NCI-H146 treated with DMSO at 0.1 percent for 48 hours (cell line): ENCODE measurements around the gene STXBP2.

Experiments
- DNase-seq: peaks from one replicate; lab custom pipeline; 2025; ENCODE audit not compliant: unreplicated experiment; lab: John Stamatoyannopoulos, UW

Gene STXBP2

DNA sequence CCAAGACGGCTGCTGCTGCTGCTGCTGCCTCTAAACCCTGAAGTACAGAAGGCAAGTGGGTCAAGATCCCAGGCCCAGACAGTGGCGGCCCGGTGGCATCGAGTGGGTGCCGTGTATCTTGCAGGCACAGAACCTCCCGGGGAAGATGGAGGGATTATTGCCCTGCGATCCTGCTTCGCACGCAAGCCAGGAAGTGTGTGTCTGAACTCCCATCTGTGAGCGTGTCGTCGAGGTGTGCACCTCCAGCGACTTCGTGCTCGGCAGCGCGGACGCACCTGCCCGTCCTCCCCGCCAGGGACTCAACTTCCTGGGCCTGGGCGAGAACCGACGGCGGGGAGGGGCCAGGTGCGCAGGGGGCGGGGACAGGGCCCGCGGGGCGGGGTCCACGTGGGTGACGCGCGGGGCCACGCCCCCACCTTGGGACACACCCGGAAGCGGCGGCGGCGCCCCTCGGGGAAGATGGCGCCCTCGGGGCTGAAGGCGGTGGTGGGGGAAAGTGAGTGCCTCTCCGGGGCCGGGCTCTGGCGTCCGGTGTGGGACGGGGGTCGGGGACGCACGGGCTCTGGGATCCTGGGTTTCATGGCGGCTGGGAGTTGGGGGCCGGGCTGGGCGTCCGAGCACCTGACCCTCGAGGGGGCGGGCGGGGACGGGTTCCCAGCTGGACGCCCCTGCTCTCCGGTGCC is at the start of gene STXBP2:
Gene STXBP2, plus strand, starts transcription at position 420 of the 683 bp plus-strand sequence. Its CDS starts 40 bp downstream, at position 460.
- DNase-seq = peak; percentile 34

DNA sequence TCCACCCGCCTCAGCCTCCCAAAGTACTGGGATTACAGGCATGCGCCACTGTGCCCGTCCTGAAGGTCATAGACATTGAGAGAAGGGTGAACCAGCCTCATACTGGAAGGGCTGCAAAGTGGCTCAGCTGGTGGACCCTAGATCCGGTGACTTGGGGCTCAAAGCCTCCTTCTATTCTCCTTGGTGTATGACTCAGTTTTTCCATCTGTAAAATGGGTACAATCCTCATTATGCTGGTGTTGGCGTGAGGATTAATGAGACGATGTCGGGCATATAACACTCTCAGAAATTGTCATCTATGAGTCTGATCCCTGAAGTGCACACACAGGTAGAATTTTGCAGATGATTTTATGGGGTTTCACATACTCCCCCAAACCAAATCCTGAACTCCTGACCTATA is 47.1 kb upstream of the STXBP2 start:
- no peak for DNase-seq

DNA sequence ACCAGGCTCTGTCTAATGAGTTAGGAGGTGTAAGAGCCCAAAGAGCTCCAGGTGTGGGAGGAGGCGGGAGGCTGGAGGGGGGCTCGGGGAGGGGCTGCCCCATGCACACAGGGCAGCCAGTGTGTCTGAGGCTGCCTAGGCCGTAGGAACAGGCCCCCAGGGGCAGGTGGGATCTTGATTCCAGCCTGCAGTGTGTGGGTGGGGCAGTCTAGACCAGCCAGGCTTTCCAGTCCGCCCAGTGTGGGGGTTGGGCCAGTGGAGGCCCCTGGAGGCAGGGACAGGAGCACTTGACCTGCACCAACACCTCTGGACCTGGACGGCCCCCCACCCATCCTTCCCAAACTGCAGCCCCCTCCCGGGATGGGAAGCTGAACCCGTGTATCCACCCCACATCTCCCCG is 46.7 kb upstream of the STXBP2 start:
- no peak for DNase-seq

DNA sequence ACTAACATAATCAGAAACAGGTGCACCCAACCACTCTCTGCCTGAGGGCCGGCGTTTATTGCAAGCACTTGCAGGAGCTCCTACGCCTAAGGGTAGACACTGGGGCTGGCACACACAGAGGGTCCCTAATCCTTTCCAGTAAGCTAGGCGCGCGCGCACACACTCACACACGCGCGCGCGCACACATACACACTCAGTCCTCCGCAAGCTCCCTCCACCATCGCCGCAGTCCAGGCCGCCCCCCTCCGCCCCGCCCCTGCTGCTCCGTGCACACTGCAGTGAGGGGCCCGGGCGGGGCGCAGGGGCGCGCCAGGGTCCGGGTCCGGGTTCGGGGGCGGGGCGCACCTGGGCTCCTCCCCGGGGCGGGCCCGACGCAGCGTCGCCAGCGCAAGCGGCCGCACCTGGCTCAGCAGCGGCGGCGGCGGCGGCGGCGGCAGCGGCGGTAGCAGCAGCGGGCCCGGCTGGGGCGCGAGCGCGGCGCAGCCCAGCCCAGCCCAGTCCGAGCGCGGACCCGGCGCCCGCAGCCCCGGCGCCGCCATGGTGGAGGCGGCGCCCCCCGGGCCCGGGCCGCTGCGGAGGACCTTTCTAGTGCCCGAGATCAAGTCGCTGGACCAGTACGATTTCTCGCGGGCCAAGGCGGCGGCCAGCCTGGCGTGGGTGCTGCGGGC is 41.3 kb upstream of the STXBP2 start, which contains the start of gene CAMSAP3:
Gene CAMSAP3, plus strand, starts transcription at position 398 of the 668 bp plus-strand sequence. Its CDS starts 140 bp downstream, at position 538.
- DNase-seq = peak; percentile 58

DNA sequence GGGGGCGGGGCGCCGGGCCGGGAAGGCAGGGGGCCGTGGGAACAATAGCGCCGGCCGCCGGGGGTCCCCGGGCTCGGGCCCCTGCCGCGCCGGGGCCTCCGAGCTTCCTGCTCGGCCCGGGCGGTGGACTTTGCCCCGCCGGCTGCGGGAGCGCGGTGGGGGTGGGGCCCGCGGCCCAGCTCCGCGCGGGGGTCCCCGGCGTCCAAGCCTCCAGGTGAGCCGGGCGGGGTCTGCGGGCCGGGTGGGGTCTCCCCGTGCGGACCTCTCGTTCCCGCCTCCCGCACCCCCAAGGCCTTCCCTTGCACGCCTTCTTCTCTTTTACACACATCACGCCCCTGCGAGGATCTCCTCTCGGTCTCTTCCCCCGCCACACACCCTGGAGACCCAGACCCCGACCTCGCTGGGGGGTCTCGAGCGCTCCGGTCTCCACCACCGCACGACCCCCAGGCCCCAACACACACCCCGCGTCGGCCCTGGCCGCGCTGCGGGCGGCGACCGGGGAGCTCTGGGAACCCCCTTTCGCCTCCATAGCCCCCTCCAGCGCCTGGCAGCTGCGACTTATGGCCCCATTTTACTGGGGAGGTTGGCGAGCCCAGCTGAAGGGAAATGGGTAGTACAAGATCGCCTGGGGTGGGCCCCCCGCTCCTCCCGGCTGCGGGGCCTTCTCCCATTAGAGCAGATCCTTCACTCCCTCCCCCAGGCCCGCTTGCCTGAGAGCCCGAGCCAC is 40.5 kb upstream of the STXBP2 start:
- DNase-seq = no peak

DNA sequence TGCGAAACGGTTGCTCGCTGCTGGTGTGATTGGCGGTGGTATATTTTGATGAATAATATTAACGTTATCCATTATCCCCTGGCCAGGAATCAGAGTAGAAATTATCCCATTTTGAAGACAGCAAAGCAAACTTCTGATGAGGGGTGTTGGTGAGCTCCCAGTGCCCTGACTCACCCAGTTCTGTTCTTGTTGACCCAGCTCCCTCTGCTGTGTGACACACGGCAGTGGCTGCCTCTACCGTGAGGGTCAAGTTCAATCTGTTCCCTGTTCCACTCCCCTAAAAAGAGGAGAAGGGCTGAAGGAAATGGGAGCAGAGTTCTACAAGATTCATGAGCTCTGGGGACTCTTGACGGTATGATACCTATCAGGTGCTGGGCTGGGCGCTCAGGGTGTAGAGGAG is 39.2 kb upstream of the STXBP2 start:
- no peak for DNase-seq

DNA sequence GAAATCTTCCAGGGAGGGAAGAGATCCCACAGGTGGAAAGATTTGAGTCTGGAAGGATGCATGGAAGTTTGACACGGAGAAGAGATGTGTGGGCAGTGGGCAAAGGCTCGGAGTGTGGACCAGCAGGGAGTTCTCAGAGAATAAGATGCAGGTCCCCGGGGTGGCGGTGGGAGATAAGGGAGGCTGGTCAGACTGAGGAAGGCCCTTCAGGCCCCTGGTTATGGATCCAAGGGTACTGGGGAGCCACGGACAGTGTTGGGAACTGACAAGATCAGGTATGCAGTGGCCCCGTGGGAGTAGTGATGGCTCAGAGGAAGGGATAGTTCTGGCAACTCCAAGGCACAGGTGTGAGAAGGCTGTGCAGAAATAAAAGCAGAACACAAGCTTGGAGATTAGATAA is 38.7 kb upstream of the STXBP2 start:
- no peak for DNase-seq

DNA sequence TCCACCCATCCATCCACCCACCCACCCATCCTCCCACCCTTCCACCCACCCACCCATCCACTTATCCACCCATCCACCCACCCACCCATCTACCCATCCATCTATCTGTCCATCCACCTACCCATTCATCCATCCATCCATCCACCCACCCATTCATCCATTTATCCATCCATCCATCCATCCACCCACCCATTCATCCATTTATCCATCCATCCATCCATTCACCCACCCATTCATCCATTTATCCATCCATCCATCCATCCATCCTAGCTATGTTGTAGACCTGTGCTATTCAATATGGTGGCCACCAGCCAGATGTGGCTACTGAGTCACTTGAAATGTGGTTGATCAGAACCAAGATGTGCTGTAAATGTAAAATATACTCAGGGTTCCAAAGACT is 36.2 kb upstream of the STXBP2 start:
- DNase-seq = no peak

DNA sequence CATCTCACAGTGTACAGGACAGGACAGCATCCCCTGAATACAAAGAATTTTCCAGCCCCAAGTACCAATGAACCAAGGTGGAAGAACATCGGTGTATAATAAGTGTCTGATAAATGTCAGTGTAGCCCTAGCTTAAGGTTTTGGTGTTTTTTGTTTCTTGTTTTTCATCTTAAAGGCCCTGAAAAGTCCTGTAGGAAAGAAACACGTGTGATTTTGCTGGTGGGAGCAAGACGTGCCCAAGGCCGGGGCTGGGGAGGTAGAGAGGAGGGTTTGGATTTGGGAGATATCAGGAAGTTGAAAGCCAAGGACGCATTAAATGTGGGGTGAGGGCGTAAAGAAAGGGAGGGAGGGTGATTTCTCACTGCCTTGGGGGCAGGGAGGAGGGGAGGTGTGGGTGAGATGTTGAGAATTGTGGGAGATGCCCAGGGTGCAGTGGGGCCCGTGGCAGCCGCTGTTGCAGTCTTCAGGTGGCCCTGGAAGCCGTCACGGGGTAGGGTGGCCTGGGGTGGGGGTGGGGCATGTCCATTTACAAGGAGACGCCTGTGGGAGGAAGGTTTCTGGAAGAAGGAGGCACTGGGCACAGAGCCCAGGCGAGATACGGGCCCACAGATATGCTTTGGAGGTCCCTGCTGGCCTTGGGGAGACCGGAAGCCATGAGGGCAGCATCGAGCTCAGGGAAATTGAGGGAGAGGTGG is 34.5 kb upstream of the STXBP2 start:
- no peak for DNase-seq

DNA sequence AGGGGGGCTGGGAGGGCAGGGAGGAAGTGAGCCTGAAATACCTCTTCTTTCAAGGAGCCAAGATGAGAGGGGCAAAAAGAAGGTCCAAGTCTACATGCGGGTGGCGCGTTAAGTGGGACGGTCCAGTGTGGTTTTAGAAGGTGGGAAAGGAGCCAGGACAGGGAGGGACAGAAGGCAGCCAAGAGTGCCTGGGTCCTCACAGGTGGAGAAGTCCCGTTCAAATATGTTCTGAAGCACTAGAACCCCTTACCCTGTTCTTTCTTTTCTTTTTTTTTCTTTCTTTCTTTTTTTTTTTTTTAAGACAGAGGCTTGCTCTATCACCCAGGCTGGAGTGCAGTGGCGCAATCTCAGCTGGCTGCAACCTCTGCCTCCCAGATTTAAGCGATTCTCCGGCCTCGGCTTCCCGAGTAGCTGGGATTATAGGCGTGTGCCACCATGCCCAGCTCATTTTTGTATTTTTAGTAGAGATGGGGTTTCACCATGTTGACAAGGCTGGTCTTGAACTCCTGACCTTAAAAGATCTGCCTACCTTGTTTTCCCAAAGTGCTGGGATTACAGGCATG is 33.9 kb upstream of the STXBP2 start:
- no peak for DNase-seq

DNA sequence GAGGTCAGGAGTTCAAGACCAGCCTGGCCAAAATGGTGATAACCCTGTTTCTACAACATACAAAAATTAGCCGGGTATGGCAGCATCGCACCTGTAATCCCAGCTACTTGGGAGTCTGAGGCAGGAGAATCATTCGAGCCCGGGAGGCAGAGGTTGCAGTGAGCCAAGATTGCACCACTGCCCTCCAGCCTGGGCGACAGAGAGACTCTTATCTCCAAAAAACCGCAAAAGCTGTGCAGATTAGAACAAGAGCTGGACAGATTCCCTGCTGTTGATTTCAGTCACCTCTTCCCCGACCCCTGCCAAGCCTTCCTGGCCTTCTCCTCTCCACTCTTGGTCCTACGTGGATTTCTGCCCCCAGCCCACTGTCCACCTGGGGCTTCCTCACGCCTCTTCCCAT is 33.0 kb upstream of the STXBP2 start:
- DNase-seq = no peak

DNA sequence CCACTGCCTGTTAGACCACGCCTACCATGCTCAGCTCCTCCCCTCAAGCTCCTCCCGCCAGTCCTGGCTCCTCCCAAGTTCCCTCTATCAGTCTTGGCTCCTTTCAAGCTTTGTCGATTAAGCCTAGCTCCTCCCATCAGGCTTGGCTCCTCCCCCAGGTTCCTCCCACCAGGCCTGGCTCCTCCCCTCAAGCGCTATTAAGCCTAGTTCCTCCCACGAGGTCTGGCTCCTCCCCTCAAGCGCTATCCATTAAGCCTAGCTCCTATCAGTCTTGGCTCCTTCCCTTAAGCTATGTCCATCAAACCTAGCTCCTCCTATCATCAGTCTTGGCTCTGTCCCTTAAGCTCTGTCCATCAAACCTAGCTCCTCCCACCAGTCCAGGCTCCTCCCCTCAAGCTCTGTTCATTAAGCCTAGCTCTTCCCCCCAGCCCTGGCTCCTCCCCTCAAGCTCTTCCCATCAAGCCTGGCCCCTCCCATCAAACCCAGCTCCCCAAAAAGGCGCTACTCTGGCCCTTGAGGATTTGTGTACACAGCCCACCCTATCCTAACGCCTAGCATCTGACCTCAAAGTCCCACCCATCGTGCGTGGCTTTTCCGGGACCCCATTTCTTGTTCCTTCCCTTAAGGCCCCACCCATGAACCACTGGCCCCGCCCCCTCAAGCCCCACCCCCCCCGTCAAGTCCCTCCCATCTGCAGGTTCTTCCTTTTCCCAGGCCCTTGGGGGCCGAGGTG is 31.3 kb upstream of the STXBP2 start:
- DNase-seq = no peak

DNA sequence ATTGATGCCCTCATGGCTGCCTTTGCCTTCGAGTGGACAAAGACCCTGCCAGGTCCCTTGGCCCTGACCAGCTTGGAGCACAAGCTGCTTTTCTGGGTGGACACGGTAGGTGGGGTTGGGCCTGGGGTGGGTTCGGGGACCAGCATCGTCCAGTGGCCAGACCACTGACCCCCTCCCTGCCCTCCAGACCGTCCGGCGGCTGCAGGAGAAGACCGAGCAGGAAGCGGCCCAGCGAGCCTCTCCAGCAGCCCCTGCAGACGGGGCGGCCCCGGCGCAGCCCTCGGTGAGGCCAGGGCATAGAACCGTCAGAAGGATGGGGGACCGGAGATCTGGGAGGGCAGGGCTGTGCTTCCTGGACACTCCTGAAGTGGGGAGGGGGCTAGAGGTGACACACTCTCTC is 30.6 kb upstream of the STXBP2 start:
- no peak for DNase-seq

DNA sequence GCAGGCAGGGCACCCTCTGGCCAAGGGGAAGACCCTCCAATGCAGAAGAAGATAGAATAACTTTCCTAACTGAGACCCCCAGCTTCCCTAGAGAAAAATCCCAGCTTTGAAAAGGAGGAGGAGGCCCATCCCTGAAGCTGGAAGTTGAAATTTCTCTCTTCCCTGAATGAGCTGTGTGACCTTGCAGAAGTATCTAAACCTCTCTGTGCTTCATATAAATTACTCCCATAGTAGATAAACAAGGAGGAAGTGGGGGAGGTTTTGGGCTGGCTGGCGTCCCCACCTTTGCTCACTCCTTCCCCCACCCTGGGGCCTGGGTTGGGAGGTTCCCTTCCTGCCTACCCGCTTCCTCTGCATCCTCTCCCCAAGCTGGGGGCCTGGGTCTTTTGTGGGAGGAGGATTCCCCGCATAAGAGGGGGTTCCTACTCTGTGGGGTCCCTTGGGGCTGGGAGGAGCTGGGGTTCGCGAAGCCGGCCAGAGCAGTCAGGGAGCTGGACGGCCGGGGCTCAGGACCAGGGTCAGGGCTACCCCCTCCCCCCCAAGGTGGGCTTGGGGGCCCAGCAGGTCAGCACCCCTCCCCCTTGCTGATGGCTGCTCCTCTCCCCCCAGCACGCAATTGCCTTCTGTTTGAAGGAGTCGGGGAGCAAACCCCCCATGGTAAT is 29.6 kb upstream of the STXBP2 start:
- no peak for DNase-seq

DNA sequence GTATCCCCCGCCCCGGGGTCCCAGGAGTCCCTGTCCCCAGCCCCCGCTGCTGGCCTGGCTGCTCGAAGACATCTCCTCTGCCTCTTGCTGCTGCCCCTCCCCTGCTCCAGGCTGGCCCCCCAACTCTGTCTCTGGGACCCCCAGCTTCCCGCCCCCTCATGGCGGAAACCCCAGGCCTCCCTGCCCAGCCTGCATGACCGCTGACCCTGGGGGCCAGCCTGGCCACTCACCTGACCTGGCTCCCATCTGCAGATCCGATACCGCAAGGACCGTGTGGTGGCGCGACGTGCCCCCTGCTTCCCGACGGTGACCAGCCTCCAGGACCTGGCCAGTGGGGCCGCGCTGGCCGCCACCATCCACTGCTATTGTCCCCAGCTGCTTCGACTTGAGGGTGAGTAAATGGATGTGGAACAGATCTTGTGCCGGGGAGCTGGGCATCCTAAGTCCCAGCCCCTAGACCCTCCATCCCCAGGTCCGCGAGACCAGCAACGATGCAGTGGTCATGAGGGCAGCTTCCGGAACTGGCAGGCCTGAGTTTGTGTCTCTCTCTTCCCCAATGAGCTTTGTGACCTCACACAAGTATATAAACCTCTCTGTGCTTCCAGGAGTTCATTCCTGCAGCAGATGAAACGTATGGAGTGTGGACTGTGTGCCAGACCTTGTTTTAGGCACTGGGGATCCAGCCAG is 28.9 kb upstream of the STXBP2 start:
- no peak for DNase-seq

DNA sequence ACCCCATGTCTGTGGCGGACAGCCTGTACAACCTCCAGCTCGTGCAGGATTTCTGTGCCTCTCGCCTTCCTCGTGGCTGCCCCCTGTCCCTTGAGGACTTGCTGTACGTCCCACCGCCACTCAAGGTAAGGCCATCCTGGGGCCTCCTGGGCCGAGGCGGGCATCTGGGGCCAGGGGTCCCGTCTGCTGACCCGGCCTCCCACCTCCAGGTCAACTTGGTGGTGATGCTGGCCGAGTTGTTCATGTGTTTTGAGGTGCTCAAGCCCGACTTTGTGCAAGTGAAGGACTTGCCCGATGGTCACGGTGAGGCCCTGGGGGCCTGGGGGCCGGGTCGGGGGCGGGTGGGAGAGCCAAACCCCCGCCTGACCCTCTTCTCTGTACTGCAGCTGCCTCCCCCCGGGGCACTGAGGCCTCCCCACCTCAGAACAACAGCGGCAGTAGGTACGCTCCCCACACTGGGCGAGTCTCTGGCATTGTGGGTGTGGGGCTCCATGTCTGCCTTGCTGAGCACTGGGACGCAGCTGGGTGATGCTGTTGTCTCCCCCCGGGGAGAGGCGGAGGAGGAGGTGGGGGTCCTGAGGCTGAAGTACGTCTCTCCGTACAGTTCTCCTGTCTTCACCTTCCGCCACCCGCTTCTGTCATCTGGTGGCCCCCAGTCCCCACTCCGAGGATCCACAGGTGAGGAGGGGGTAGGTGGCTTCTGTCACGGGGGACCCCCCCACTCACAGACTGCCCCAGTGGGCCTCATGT is 26.2 kb upstream of the STXBP2 start:
- no peak for DNase-seq

DNA sequence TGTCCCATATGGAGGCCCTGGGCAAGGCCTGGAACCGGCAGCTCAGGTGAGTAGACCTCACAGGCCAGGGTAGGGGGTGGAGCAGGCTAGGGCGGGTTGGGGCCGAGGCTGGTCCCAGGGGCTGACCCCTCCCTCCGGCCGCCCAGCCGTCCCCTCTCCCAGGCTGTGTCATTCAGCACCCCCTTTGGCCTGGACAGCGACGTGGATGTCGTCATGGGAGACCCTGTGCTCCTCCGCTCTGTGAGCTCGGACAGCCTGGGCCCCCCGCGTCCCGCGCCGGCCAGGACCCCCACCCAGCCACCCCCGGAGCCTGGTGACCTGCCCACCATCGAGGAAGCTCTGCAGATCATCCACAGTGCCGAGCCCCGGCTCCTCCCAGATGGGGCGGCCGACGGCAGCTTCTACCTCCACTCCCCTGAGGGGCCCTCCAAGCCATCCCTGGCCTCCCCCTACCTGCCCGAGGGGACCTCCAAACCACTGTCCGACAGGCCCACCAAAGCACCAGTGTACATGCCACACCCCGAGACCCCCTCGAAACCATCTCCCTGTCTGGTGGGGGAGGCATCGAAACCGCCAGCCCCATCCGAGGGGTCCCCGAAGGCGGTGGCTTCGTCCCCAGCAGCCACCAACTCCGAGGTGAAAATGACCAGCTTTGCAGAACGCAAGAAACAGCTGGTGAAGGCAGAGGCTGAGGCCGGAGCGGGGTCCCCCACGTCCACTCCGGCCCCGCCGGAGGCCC is 25.2 kb upstream of the STXBP2 start:
- DNase-seq = no peak
